ENCODE measurements around the gene FOXL1. TPM values are rescaled to one million over a fixed set of nuclear protein-coding genes. Genes with fewer than 3 reads are reported as not detected.
"Not testable (repeated sequence)": the region's sequence is repeated elsewhere in the genome, so short reads cannot be mapped to it uniquely, and the experiment has no call there.

The FOXL1 gene
- total RNA-seq, 1 donor from 2014 or later = 6.4 TPM

DNA sequence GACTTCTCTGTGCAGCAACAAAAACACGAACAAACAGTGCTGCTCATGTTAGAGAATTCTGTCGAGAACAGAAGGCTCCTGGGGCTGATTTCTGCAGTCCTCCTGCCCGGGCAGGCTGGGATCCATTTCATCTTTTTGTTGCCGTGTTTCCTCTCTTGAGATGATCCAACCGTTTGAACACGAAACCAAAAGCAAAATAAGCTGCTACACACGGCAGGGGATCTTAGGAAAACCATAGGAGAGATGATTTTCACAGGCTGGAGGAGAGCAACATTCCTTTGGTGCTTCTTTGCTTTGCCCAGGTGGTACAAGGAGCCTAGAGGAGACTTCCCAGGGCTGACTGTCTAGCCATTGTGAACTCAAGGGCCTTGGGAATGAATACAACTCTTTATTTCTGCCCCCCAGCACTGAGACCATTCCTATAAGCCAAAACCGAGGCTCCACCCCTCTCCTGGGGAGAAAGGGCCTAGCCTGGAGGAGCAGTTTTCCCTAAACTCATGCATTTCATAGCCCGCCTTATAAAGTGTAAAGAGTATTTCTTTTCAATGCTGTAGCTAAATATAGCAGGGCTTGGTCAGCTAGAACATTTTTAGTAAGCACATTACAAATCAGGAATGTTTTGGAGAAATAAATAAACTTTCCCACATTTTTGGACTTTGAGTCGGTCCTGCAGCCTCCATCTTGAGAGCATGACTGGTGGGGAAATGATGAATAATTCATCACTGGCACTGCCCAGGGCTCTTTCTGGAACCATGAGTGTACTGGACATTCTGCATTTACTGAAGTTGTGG lies 7.7 kb downstream of the FOXL1 start:
- no peaks in the 10 kb centered on the region for H3K27me3 Mint-ChIP-seq (ENCODE audit: unreplicated experiment)
- peak overlapping the region; percentile 58 for H3K4me3 Mint-ChIP-seq (ENCODE audit: unreplicated experiment)
- H3K4me1 Mint-ChIP-seq (ENCODE audit: unreplicated experiment) = peaks cover 26% of the 10 kb centered on the region

DNA sequence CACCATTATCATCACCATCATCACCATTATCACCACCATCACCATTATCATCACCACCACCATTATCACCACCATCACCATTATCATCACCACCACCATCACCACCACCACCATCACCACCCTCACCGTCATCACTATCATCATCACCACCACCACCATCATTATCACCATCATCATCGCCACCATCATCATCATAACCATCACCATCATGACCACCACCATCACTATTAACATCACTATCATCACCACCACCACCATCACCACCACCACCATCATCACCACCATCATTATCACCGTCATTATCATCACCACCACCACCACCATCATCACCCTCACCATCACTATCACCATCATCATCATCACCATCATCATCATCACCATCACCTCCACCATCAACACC lies 9.1 kb downstream of the FOXL1 start:
- H3K9me3 Mint-ChIP-seq (ENCODE audit: unreplicated experiment) = no peaks in the 10 kb centered on the region
- peaks cover 6% of the 10 kb centered on the region for H3K36me3 Mint-ChIP-seq (ENCODE audit: unreplicated experiment)
- no peak for TF ChIP-seq CTCF (IDR thresholded peaks at IDR 0.05)
- H3K27ac Mint-ChIP-seq (ENCODE audit: unreplicated experiment) = no peak overlapping the region
- no peak for DNase-seq (ENCODE audit: extremely low spot score, unreplicated experiment)
- H3K4me3 Mint-ChIP-seq (ENCODE audit: unreplicated experiment) = no peak overlapping the region
- no peaks in the 10 kb centered on the region for H3K27me3 Mint-ChIP-seq (ENCODE audit: unreplicated experiment)
- H3K4me1 Mint-ChIP-seq (ENCODE audit: unreplicated experiment) = peaks cover 15% of the 10 kb centered on the region

More for the DNA sequence above, 7.7 kb downstream of the FOXL1 start:
- Mint-ChIP-seq H3K27ac (ENCODE audit: unreplicated experiment) (no peak overlapping the region), H3K9me3 (ENCODE audit: unreplicated experiment) (no peaks in the 10 kb centered on the region), H3K36me3 (ENCODE audit: unreplicated experiment) (peaks cover 8% of the 10 kb centered on the region)
- TF ChIP-seq CTCF (IDR thresholded peaks at IDR 0.05) = no peak
- DNase-seq (ENCODE audit: extremely low spot score, unreplicated experiment) = no peak

DNA sequence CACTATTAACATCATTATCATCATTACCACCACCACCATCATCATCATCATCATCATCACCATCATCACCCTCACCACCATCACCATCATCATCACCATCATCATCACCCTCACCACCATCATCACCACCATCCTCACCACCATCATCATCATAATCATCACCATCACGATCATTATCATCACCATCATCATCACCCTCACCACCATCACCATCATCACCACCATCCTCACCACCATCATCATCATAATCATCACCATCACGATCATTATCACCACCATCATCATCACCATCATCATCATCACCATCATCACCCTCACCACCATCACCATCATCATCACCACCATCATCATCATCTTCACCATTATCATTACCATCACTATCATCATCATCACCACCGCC lies 9.6 kb downstream of the FOXL1 start:
- not testable (repeated sequence) for H3K4me3 Mint-ChIP-seq (ENCODE audit: unreplicated experiment)

DNA sequence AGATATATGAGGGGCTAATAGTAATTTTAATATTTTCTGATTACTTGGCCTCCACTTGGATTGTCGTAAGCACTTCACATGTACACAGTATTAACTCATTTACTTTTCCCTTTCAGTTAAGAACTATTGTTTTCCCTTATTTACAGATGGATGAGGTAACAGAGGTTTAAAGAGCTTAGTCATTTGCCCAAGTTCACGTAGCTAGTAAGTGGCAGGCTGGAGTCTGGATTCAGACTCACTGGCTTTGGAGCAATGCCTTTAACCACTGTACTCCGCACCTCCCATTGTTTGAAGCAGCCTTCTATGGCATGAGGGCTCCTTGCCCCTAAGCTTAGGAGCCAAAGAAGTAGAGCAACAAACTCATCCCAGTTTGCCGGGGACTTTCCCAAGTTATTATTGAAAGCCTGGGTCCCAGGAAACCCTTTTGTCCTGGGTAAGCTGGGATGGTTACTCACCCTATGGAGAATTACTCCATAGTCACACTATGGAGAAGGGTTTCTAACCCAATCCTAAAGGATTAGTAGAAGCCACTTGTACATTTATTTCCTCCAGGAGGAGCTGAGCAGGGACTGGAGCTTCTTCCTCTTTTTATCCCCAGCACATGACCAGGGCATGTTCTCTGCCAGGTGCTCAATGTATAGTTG lies 12.3 kb downstream of the FOXL1 start:
- H3K4me3 Mint-ChIP-seq (ENCODE audit: unreplicated experiment) = no peak overlapping the region
- H3K27ac Mint-ChIP-seq (ENCODE audit: unreplicated experiment) = no peak overlapping the region
- H3K9me3 Mint-ChIP-seq (ENCODE audit: unreplicated experiment) = no peaks in the 10 kb centered on the region
- H3K27me3 Mint-ChIP-seq (ENCODE audit: unreplicated experiment) = no peaks in the 10 kb centered on the region
- H3K4me1 Mint-ChIP-seq (ENCODE audit: unreplicated experiment) = peaks cover 33% of the 10 kb centered on the region
- DNase-seq (ENCODE audit: extremely low spot score, unreplicated experiment) = no peak
- peaks cover 6% of the 10 kb centered on the region for H3K36me3 Mint-ChIP-seq (ENCODE audit: unreplicated experiment)
- no peak for TF ChIP-seq CTCF (IDR thresholded peaks at IDR 0.05)

More for the DNA sequence above, 9.6 kb downstream of the FOXL1 start:
- peaks cover 15% of the 10 kb centered on the region for H3K4me1 Mint-ChIP-seq (ENCODE audit: unreplicated experiment)
- H3K27me3 Mint-ChIP-seq (ENCODE audit: unreplicated experiment); H3K27ac Mint-ChIP-seq (ENCODE audit: unreplicated experiment); H3K9me3 Mint-ChIP-seq (ENCODE audit: unreplicated experiment); H3K36me3 Mint-ChIP-seq (ENCODE audit: unreplicated experiment); DNase-seq (ENCODE audit: extremely low spot score, unreplicated experiment): not testable (repeated sequence)

DNA sequence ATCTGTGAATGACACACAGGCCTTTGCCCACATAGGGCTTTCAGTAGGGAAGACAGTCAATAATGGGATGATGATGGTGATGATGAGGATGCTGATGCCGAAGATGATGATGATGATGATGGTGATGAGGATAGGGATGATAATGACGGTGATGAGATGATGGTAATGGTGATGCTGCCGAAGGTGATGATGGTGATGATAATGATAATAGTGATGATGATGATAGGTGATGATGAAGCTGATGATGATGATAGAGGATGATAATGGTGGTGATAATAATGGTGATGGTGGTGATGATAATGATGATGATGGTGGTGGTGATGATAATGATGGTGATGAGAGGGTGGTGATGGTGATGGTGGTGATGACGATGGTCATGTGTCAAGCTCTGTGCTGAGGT lies 12.9 kb downstream of the FOXL1 start:
- TF ChIP-seq CTCF (IDR thresholded peaks at IDR 0.05) = no peak
- H3K27ac Mint-ChIP-seq (ENCODE audit: unreplicated experiment) = no peak overlapping the region
- H3K27me3 Mint-ChIP-seq (ENCODE audit: unreplicated experiment) = no peaks in the 10 kb centered on the region
- no peak for DNase-seq (ENCODE audit: extremely low spot score, unreplicated experiment)
- peaks cover 36% of the 10 kb centered on the region for H3K4me1 Mint-ChIP-seq (ENCODE audit: unreplicated experiment)
- H3K36me3 Mint-ChIP-seq (ENCODE audit: unreplicated experiment) = peaks cover 6% of the 10 kb centered on the region
- H3K9me3 Mint-ChIP-seq (ENCODE audit: unreplicated experiment) = no peaks in the 10 kb centered on the region
- no peak overlapping the region for H3K4me3 Mint-ChIP-seq (ENCODE audit: unreplicated experiment)

Measured in osteocyte (in vitro differentiated cells).